Activated CD4-positive, alpha-beta T cell treated with anti-CD3 and anti-CD28 coated beads, Interleukin-2, amount 10 ng/mL, durations not matched to agents 7 days and 5 days (primary cell): ENCODE data around the gene ASAP2. TPM values are rescaled to one million over a fixed set of nuclear protein-coding genes. Genes with fewer than 3 reads are reported as not detected.

Experiments
- CTCF ChIA-PET: fragments of 350-600 bp; sonication (Branson Sonifier 250); formaldehyde crosslinking; loops from one replicate; lab custom pipeline; 2021; ENCODE audit warnings: antibody characterized with exemption; lab: Charles Lee
- POLR2A ChIA-PET: fragments of 350-600 bp; sonication (Branson Sonifier 250); formaldehyde crosslinking; loops from one replicate; lab custom pipeline; 2021; ENCODE audit warnings: antibody characterized with exemption; lab: Charles Lee
- DNase-seq: peaks from one replicate; pipeline ENCODE4 v3.0.0-alpha.2; 2020
- H3K27ac Mint-ChIP-seq: one replicate; pipeline ENCODE4 v1.8.0; 2021; ENCODE audit warnings: mild to moderate bottlenecking, moderate library complexity, mixed read lengths
- H3K27me3 Mint-ChIP-seq: one replicate; pipeline ENCODE4 v1.8.0; 2021; ENCODE audit warnings: mixed read lengths
- H3K36me3 Mint-ChIP-seq: one replicate; pipeline ENCODE4 v1.8.0; 2021; ENCODE audit warnings: low read depth, mixed read lengths
- H3K4me1 Mint-ChIP-seq: one replicate; pipeline ENCODE4 v1.8.0; 2021; ENCODE audit warnings: mixed read lengths
- H3K4me3 Mint-ChIP-seq: one replicate; pipeline ENCODE4 v1.8.0; 2021; ENCODE audit warnings: mild to moderate bottlenecking, moderate library complexity, mixed read lengths
- H3K9me3 Mint-ChIP-seq: one replicate; pipeline ENCODE4 v1.8.0; 2021; ENCODE audit warnings: mixed read lengths
- total RNA-seq, 2 experiments: library from RNA; stranded (reverse); gene quantifications; one replicate each; pipeline ENCODE4 v1.2.3, GENCODE V29; 2021

The ASAP2 gene
- total RNA-seq, 2 experiments from 2014 or later, result 0.17 to 0.25 TPM

DNA sequence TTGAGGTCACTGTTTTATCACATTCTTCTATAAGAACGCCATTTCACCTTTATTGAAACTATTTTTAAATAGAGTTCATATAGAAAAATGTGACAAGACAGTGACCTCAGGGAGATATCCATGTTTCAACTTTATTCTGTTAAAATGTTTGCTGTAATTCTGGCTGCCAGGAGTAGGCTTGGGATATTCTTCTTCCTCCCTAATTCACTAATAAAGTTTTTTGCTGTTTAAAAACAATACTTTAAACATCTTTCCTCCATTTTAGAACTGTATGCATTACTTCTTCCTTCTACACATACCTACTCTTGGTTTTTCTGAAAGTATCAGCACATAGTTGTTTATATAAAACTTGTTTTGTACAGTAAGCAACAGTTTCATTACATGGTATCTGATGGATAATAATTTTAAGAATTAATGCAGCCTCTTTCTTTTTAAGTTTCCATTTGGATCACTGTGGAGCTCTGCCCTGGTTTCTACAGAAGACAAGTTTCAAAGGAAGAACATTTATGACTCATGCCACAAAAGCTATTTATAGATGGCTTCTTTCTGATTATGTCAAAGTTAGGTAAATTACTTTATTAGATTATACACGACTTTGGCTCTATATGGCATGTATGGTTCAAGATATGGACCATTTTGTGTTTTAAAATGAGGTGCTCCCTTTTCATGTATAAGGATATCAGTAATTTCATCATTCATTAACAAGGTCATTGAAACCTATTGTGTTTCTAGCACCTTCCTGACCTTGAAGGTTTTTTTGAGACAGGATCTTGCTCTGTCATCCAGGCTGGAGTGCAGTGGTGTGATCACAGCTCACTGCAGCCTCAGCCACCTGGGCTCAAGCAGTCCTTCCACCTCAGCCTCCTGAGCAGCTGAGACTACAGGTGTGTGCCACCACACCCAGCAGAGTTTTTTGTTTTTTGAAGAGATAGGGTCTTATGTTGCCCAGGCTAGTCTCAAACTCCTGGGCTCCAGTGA, 224.0 kb downstream of the ASAP2 start:
- POLR2A ChIA-PET, result no interaction called here
- no peaks in the 10 kb centered on the region for H3K9me3 Mint-ChIP-seq
- no peak overlapping the region for H3K4me3 Mint-ChIP-seq
- H3K36me3 Mint-ChIP-seq, result peaks cover 45% of the 10 kb centered on the region
- CTCF ChIA-PET, result interaction anchor here (0.9 kb wide), 1 partner anchor 15 kb away, joined by 3 read pairs; no protein-coding TSS in a partner anchor
- H3K27me3 Mint-ChIP-seq, result no peaks in the 10 kb centered on the region
- H3K27ac Mint-ChIP-seq, result no peak overlapping the region
- no peak for DNase-seq
- peaks cover 14% of the 10 kb centered on the region for H3K4me1 Mint-ChIP-seq

DNA sequence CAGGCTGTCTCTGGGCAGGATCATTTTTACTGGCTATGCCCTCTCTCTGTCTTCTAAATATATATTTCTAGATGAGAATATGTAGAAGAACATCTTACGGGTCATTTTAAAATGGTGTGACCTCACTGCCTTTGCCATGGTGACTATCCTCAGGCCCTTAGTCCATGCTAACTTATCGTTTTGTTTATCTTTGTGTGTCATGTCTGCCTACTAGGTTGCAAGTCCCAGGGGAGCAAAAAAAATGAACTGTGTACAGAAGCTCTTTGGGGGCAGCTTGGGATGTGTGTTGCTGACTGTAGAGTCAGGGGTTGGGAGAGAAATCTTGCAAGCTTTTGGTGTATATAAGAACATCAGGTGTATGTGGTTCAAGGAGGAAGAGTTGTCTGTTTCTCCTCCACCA, 227.9 kb downstream of the ASAP2 start:
- peaks cover 11% of the 10 kb centered on the region for H3K4me1 Mint-ChIP-seq
- POLR2A ChIA-PET, result interaction anchor here (0.8 kb wide), 1 partner anchor 691 kb away, joined by 8 read pairs; no protein-coding TSS in a partner anchor
- no peak overlapping the region for H3K27ac Mint-ChIP-seq
- no peaks in the 10 kb centered on the region for H3K9me3 Mint-ChIP-seq
- H3K4me3 Mint-ChIP-seq, result no peak overlapping the region
- H3K27me3 Mint-ChIP-seq, result no peaks in the 10 kb centered on the region
- CTCF ChIA-PET, result interaction anchor here (0.9 to 1.2 kb wide), 2 partner anchors 12 to 16 kb away, joined by 3 read pairs; no protein-coding TSS in a partner anchor
- DNase-seq, result no peak
- H3K36me3 Mint-ChIP-seq, result peaks cover 66% of the 10 kb centered on the region

DNA sequence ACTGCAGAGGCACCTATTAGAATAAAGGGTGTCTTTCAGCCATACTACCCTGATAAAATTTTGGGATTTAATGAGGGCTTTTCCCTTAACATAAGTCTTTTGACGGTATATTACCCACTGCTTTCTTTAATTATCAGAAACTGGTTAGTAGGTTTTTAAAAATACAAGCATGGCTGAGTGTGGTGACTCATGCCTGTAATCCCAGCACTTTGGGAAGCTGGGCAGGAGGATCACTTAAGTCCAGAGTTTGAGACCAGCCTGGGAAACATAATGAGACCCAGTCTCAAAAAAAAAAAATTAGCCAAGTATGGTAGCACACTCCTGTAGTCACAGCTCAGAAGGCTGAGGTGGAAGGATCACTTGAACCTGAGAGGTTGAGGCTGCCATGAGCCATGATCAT, 232.9 kb downstream of the ASAP2 start:
- CTCF ChIA-PET, result no interaction called here
- Mint-ChIP-seq H3K4me1 (no peaks in the 10 kb centered on the region), H3K27ac (no peak overlapping the region), H3K27me3 (no peaks in the 10 kb centered on the region), H3K36me3 (peaks cover 53% of the 10 kb centered on the region), H3K9me3 (no peaks in the 10 kb centered on the region), H3K4me3 (no peak overlapping the region)
- POLR2A ChIA-PET, result no interaction called here
- DNase-seq, result no peak

DNA sequence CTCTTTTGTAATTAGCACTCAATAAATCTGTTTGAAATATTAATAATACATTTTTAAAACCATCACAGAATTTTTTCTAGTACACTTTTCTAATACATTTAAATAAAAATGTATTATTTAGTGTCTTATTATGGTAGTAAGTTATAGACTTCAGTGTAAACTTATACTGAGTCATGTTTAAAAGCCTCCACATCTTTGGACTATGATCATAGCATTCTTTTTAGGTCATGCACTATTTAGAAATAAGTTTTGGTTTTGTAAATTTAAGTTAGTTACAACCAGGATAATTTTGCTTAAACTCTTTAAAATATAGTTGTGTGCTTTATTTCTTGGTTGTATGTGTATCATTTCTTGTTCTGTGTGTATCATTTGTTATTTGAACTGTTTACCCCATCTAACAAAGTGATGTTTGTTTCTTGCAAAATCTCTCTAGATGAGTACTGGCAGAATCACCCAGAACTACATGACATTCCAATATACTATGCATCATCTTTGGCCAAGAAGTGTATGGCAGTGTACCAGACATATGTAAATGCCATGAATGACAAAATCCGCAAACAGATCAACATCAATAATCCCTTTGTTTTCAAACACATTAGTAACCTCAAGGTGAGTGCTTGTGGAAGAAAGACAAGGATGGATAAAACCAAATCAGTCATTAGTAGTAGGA, 233.6 kb downstream of the ASAP2 start:
- Mint-ChIP-seq H3K27ac (no peak overlapping the region), H3K4me1 (peaks cover 4% of the 10 kb centered on the region), H3K4me3 (no peak overlapping the region), H3K27me3 (no peaks in the 10 kb centered on the region), H3K36me3 (peaks cover 53% of the 10 kb centered on the region), H3K9me3 (no peaks in the 10 kb centered on the region)
- ChIA-PET CTCF (no interaction called here), POLR2A (no interaction called here)
- DNase-seq, result no peak

DNA sequence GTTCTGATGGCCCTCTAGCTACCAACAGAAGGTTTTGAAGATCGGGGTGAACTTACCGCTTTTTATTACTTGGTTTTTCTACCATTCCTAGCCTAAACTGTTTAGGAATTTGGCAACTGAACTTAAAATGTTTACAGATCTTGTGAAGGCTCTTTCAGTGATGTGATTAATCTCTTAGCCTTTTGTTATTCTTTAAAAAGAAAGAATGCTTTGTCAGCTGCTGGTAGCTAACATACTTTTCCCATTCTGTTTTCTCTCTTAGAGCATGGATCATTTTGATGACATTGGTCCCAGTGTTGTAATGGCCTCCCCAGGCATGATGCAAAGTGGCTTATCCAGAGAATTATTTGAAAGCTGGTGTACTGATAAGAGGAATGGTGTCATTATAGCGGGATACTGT, 234.9 kb downstream of the ASAP2 start:
- ChIA-PET CTCF (interaction anchor here (1.5 kb wide), 1 partner anchor 32 kb away, joined by 5 read pairs; no protein-coding TSS in a partner anchor), POLR2A (no interaction called here)
- no peaks in the 10 kb centered on the region for H3K9me3 Mint-ChIP-seq
- peaks cover 55% of the 10 kb centered on the region for H3K36me3 Mint-ChIP-seq
- no peak overlapping the region for H3K4me3 Mint-ChIP-seq
- H3K4me1 Mint-ChIP-seq, result peaks cover 9% of the 10 kb centered on the region
- no peak for DNase-seq
- no peak overlapping the region for H3K27ac Mint-ChIP-seq
- no peaks in the 10 kb centered on the region for H3K27me3 Mint-ChIP-seq

DNA sequence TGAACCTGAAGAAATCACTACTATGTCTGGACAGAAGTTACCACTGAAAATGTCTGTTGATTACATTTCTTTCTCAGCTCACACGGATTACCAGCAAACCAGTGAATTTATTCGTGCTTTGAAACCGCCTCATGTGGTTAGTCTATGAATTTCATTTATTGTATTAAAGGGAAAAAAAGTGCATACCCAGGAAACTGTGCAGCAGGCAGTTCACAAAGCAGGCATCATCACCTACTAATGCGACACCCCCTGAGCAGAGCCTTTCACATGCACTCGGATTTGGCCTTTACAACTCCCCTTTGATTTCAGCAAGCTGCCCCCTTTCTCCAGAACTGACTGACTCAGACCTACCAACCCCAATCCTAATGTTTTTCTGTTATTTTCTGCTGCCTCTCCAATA, 236.9 kb downstream of the ASAP2 start:
- H3K4me1 Mint-ChIP-seq, result peaks cover 9% of the 10 kb centered on the region
- H3K36me3 Mint-ChIP-seq, result peaks cover 43% of the 10 kb centered on the region
- CTCF ChIA-PET, result interaction anchor here (0.7 kb wide), 1 partner anchor 540 kb away, joined by 3 read pairs; no protein-coding TSS in a partner anchor
- no peaks in the 10 kb centered on the region for H3K9me3 Mint-ChIP-seq
- DNase-seq, result no peak
- no peak overlapping the region for H3K4me3 Mint-ChIP-seq
- H3K27ac Mint-ChIP-seq, result no peak overlapping the region
- H3K27me3 Mint-ChIP-seq, result no peaks in the 10 kb centered on the region
- POLR2A ChIA-PET, result no interaction called here

DNA sequence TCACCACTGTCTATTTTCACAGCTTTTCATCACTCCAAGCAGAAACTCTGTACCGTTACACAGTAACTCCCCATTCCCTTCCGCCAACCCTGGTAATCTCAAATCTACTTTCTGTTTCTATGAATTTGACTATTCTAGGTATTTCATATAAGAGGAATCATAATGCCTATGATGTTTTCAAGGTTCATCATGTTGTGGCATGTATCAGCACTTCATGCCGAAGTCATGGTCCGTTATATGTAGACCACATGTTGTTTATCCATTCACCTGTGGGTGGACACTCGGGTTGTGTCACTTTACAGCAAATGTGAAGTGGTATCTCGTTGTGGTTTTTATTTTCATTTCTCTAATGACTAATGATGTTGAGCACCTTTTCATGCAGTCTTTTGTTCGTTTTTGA, 238.5 kb downstream of the ASAP2 start:
- DNase-seq, result no peak
- POLR2A ChIA-PET, result no interaction called here
- H3K36me3 Mint-ChIP-seq, result peaks cover 43% of the 10 kb centered on the region
- H3K27ac Mint-ChIP-seq, result peak overlapping the region; percentile 63
- CTCF ChIA-PET, result interaction anchor here (0.6 to 1.5 kb wide), 2 partner anchors 13 to 54 kb away, joined by 3 read pairs; no protein-coding TSS in a partner anchor
- no peaks in the 10 kb centered on the region for H3K27me3 Mint-ChIP-seq
- no peak overlapping the region for H3K4me3 Mint-ChIP-seq
- peaks cover 9% of the 10 kb centered on the region for H3K4me1 Mint-ChIP-seq
- no peaks in the 10 kb centered on the region for H3K9me3 Mint-ChIP-seq

DNA sequence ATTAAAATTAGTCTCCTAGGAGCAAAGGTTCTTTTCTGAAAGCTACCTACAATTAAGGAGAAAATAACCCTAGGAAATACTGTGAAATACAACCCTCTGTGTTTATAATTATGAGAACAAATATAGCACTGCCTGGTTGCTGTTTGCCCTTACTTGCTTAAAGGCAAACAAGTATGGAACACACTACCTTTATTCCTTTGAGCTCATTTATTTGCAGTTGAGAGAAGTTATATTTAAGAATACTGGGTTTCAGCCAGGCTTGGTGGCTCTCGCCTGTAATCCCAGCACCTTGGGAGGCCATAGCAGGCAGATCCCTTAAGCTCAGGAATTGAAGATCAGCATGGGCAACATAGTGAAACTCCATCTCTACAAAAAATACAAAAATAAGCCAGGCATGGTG, 244.6 kb downstream of the ASAP2 start:
- H3K27ac Mint-ChIP-seq, result no peak overlapping the region

More for the DNA sequence above, 244.6 kb downstream of the ASAP2 start:
- no peak for DNase-seq
- ChIA-PET CTCF (interaction anchor here (0.6 kb wide), 1 partner anchor 83 kb away, joined by 3 read pairs; no protein-coding TSS in a partner anchor), POLR2A (no interaction called here)
- Mint-ChIP-seq H3K36me3 (peaks cover 34% of the 10 kb centered on the region), H3K9me3 (no peaks in the 10 kb centered on the region), H3K4me1 (no peaks in the 10 kb centered on the region), H3K27me3 (no peaks in the 10 kb centered on the region), H3K4me3 (no peak overlapping the region)

Other genes starting within 250 kb of the ASAP2 start
- gene MBOAT2, start 203.1 kb upstream of the ASAP2 start, total RNA-seq, result 10 to 100 TPM in 1 of 2 experiments, 1 to 10 TPM in 1; 8.8 to 10.6 TPM
- gene ITGB1BP1, start 216.7 kb downstream of the ASAP2 start, total RNA-seq, result 100 to 1,000 TPM in 1 of 2 experiments, 10 to 100 TPM in 1; 93.9 to 104 TPM
- gene CPSF3, start 216.8 kb downstream of the ASAP2 start, total RNA-seq, result 10 to 100 TPM; 46.9 to 58.2 TPM